HEK293 (cell line): ENCODE data around the gene TPI1.
A peak's percentile ranks its signal among the peaks of the same experiment; 100 is the strongest.

ENCODE experiments used
- CTCF ChIA-PET: fragments of 350-600 bp; formaldehyde crosslinking; extraction: SDS; loops from one replicate; lab custom pipeline; 2021; ENCODE audit warnings: antibody characterized with exemption; lab: Yijun Ruan, JAX
- POLR2A ChIA-PET: fragments of 300-600 bp; formaldehyde crosslinking; extraction: SDS; loops from one replicate; lab custom pipeline; 2020; ENCODE audit warnings: antibody characterized with exemption, inconsistent platforms; lab: Yijun Ruan, JAX
- H3K27ac ChIP-seq: fragments of 200-500 bp; sonication (Bioruptor generic); 2 replicates; pipeline ENCODE4 v1.5.1; 2014; ENCODE audit warnings: low read depth, low read length, control low read depth, inconsistent platforms; ENCODE audit errors: extremely low read depth
- H3K36me3 ChIP-seq, 2 experiments: fragments of 200-500 bp in 1 of 2; sonication (Bioruptor generic) in 1 of 2; 1 replicate in 1 of 2; 2 replicates in 1 of 2; pipeline ENCODE4 v1.5.1; 2014 to 2017; ENCODE audit warnings: inconsistent platforms in 2 of 2, low read length in 2 of 2; ENCODE audit not compliant: control insufficient read depth in 2 of 2, insufficient read depth in 1 of 2
- H3K4me1 ChIP-seq: fragments of 200-500 bp; sonication (Bioruptor generic); 2 replicates; pipeline ENCODE4 v1.5.1; 2014; ENCODE audit warnings: mild to moderate bottlenecking, low read length, inconsistent platforms; ENCODE audit not compliant: control insufficient read depth, insufficient read depth
- H3K4me3 ChIP-seq: 2 replicates; pipeline ENCODE4 v1.5.1; 2011; ENCODE audit warnings: low read depth, mild to moderate bottlenecking, control low read depth, low read length, moderate library complexity
- H3K9me3 ChIP-seq: fragments of 200-500 bp; sonication (Bioruptor generic); 2 replicates; pipeline ENCODE4 v1.5.1; 2014; ENCODE audit warnings: low read depth, low read length, inconsistent platforms; ENCODE audit not compliant: control insufficient read depth, insufficient read depth
- EGR2 ChIP-seq: fragments of 450-650 bp; formaldehyde crosslinking; IDR thresholded peaks from 2 replicates; pipeline ENCODE4 v1.5.1; 2016; ENCODE audit warnings: low read depth, missing biosample characterization, missing genetic modification characterization
- GLIS1 ChIP-seq: fragments of 450-650 bp; formaldehyde crosslinking; IDR thresholded peaks from 2 replicates; pipeline ENCODE4 v1.5.1; 2016; ENCODE audit warnings: missing biosample characterization, missing genetic modification characterization
- GLIS2 ChIP-seq: fragments of 450-650 bp; formaldehyde crosslinking; IDR thresholded peaks from 2 replicates; pipeline ENCODE4 v1.5.1; 2016; ENCODE audit warnings: missing biosample characterization, missing genetic modification characterization
- IKZF3 ChIP-seq: fragments of 450-650 bp; IDR thresholded peaks from 2 replicates; pipeline ENCODE4 v1.5.0; 2018; ENCODE audit warnings: missing biosample characterization, mild to moderate bottlenecking, missing genetic modification characterization, moderate library complexity
- KLF8 ChIP-seq: fragments of 450-650 bp; formaldehyde crosslinking; IDR thresholded peaks from 2 replicates; pipeline ENCODE4 v1.5.1; 2016; ENCODE audit warnings: missing biosample characterization, missing genetic modification characterization
- PRDM10 ChIP-seq: fragments of 450-650 bp; formaldehyde crosslinking; IDR thresholded peaks from 2 replicates; pipeline ENCODE4 v1.5.1; 2016; ENCODE audit warnings: missing biosample characterization, missing genetic modification characterization
- WT1 ChIP-seq: fragments of 450-650 bp; formaldehyde crosslinking; IDR thresholded peaks from 2 replicates; pipeline ENCODE4 v1.5.1; 2016; ENCODE audit warnings: missing biosample characterization, missing genetic modification characterization
- ZBTB17 ChIP-seq: fragments of 450-650 bp; formaldehyde crosslinking; IDR thresholded peaks from 2 replicates; pipeline ENCODE4 v1.5.1; 2016; ENCODE audit warnings: missing biosample characterization, missing genetic modification characterization
- ZBTB21 ChIP-seq: fragments of 450-650 bp; formaldehyde crosslinking; IDR thresholded peaks from 2 replicates; pipeline ENCODE4 v1.5.1; 2017; ENCODE audit warnings: missing biosample characterization, missing genetic modification characterization
- ZBTB48 ChIP-seq: fragments of 450-650 bp; formaldehyde crosslinking; IDR thresholded peaks from 2 replicates; pipeline ENCODE4 v1.5.1; 2016; ENCODE audit warnings: missing biosample characterization, missing genetic modification characterization
- ZBTB6 ChIP-seq: fragments of 450-650 bp; formaldehyde crosslinking; IDR thresholded peaks from 2 replicates; pipeline ENCODE4 v1.5.1; 2017; ENCODE audit warnings: missing biosample characterization, missing genetic modification characterization
- ZBTB7A ChIP-seq: fragments of 450-650 bp; formaldehyde crosslinking; IDR thresholded peaks from 2 replicates; pipeline ENCODE4 v1.5.1; 2016; ENCODE audit warnings: low read depth, missing biosample characterization, missing genetic modification characterization
- ZEB2 ChIP-seq: fragments of 450-650 bp; formaldehyde crosslinking; IDR thresholded peaks from 2 replicates; pipeline ENCODE4 v1.5.1; 2016; ENCODE audit warnings: missing biosample characterization, missing genetic modification characterization
- ZIC2 ChIP-seq: fragments of 450-650 bp; formaldehyde crosslinking; IDR thresholded peaks from 2 replicates; pipeline ENCODE4 v1.5.1; 2016; ENCODE audit warnings: missing biosample characterization, missing genetic modification characterization
- ZNF10 ChIP-seq: fragments of 450-650 bp; formaldehyde crosslinking; IDR thresholded peaks from 2 replicates; pipeline ENCODE4 v1.5.1; 2017; ENCODE audit warnings: missing biosample characterization, missing genetic modification characterization
- ZNF114 ChIP-seq: fragments of 450-650 bp; formaldehyde crosslinking; IDR thresholded peaks from 2 replicates; pipeline ENCODE4 v1.5.0; 2017; ENCODE audit warnings: missing biosample characterization, missing genetic modification characterization
- ZNF138 ChIP-seq: fragments of 450-650 bp; formaldehyde crosslinking; IDR thresholded peaks from 2 replicates; pipeline ENCODE4 v1.5.1; 2016; ENCODE audit warnings: missing biosample characterization, missing genetic modification characterization, borderline replicate concordance
- ZNF23 ChIP-seq: fragments of 450-650 bp; formaldehyde crosslinking; IDR thresholded peaks from 2 replicates; pipeline ENCODE4 v1.5.1; 2016; ENCODE audit warnings: missing biosample characterization, missing genetic modification characterization, borderline replicate concordance
- ZNF280C ChIP-seq: fragments of 450-650 bp; formaldehyde crosslinking; IDR thresholded peaks from 2 replicates; pipeline ENCODE4 v1.5.1; 2016; ENCODE audit warnings: missing biosample characterization, missing genetic modification characterization
- ZNF354C ChIP-seq: fragments of 450-650 bp; formaldehyde crosslinking; IDR thresholded peaks from 2 replicates; pipeline ENCODE4 v1.5.1; 2016; ENCODE audit warnings: missing biosample characterization, missing genetic modification characterization, low read depth, borderline replicate concordance
- ZNF37A ChIP-seq: fragments of 450-650 bp; IDR thresholded peaks from 2 replicates; pipeline ENCODE4 v1.5.1; 2018; ENCODE audit warnings: missing biosample characterization, missing genetic modification characterization
- ZNF501 ChIP-seq: fragments of 450-650 bp; formaldehyde crosslinking; IDR thresholded peaks from 2 replicates; pipeline ENCODE4 v1.5.1; 2016; ENCODE audit warnings: missing biosample characterization, missing genetic modification characterization
- ZNF639 ChIP-seq: fragments of 450-650 bp; formaldehyde crosslinking; IDR thresholded peaks from 2 replicates; pipeline ENCODE4 v1.5.1; 2016; ENCODE audit warnings: missing biosample characterization, missing genetic modification characterization
- ZNF707 ChIP-seq: fragments of 450-650 bp; formaldehyde crosslinking; IDR thresholded peaks from 2 replicates; pipeline ENCODE4 v1.5.1; 2016; ENCODE audit warnings: missing biosample characterization, missing genetic modification characterization
- ZNF776 ChIP-seq: fragments of 450-650 bp; formaldehyde crosslinking; IDR thresholded peaks from 2 replicates; pipeline ENCODE4 v1.5.0; 2017; ENCODE audit warnings: missing biosample characterization, missing genetic modification characterization, borderline replicate concordance
- ZNF792 ChIP-seq: fragments of 450-650 bp; formaldehyde crosslinking; IDR thresholded peaks from 2 replicates; pipeline ENCODE4 v1.5.1; 2016; ENCODE audit warnings: missing biosample characterization, missing genetic modification characterization
- ZSCAN16 ChIP-seq: fragments of 450-650 bp; formaldehyde crosslinking; IDR thresholded peaks from 2 replicates; pipeline ENCODE4 v1.5.1; 2016; ENCODE audit warnings: missing biosample characterization, missing genetic modification characterization
- TF ChIP-seq, protein P1 (sequence below): fragments of 450-650 bp; formaldehyde crosslinking; IDR thresholded peaks from 2 replicates; pipeline ENCODE4 v1.5.1; 2016; ENCODE audit warnings: missing biosample characterization, missing genetic modification characterization
- TF ChIP-seq, protein P2 (sequence below): fragments of 450-650 bp; formaldehyde crosslinking; IDR thresholded peaks from 2 replicates; pipeline ENCODE4 v1.5.1; 2016; ENCODE audit warnings: missing biosample characterization, missing genetic modification characterization

The TPI1 gene

GRCh38 chr12:6866920-6867412 is 365 bp upstream of the TPI1 start:
- no peaks in the 10 kb centered on the region for H3K9me3 ChIP-seq
- POLR2A ChIA-PET: interaction anchor here (0.7 to 7.6 kb wide), 18 partner anchors 13 to 356 kb away, joined by 3 to 183 read pairs (median 8); partner anchors contain the start of genes C12orf57, CDCA3, COPS7A and LRRC23
- CTCF ChIA-PET: interaction anchor here (0.9 to 1.5 kb wide), 6 partner anchors 16 to 114 kb away, joined by 3 to 6 read pairs (median 3); partner anchors contain the start of genes CDCA3 and MLF2
- H3K4me1 ChIP-seq: peaks cover 6% of the 10 kb centered on the region
- H3K36me3 ChIP-seq: peaks cover 11 to 79% of the 10 kb centered on the region in 2 experiments
- H3K27ac ChIP-seq: no peak overlapping the region
- peak overlapping the region; percentile 87 for H3K4me3 ChIP-seq
- no peak for TF ChIP-seq ZNF354C
- TF ChIP-seq ZNF23 (tag by site-specific recombination): no peak
- peak; percentile 31; the same call in 1 of the 2 replicates for TF ChIP-seq GLIS1 (tag by site-specific recombination)
- peak; percentile 90 for TF ChIP-seq ZIC2
- 0 out of 2 replicates have a peak, but pooled peaks have one; percentile 41 for TF ChIP-seq ZNF501 (tag by site-specific recombination)
- no peak for TF ChIP-seq ZNF792 (tag by site-specific recombination)
- no peak for TF ChIP-seq ZBTB6 (tag by site-specific recombination)
- TF ChIP-seq ZBTB21 (tag by site-specific recombination): peak; percentile 18; the same call in 1 of the 2 replicates
- TF ChIP-seq KLF8: no peak; the same call in 1 of the 2 replicates
- peak; percentile 45 for TF ChIP-seq ZBTB17 (tag by site-specific recombination)
- no peak for TF ChIP-seq ZNF280C (tag by site-specific recombination)
- no peak for TF ChIP-seq ZNF776
- TF ChIP-seq EGR2 (tag by site-specific recombination): peak; percentile 56
- peak; percentile 81 for TF ChIP-seq ZBTB48 (tag by site-specific recombination)
- no peak for TF ChIP-seq ZNF114 (tag by site-specific recombination)
- no peak for TF ChIP-seq WT1 (tag by site-specific recombination)
- 0 out of 2 replicates have a peak, but pooled peaks have one; percentile 30 for TF ChIP-seq PRDM10
- no peak for TF ChIP-seq ZNF707 (tag by site-specific recombination)
- peak; percentile 60 for TF ChIP-seq IKZF3
- TF ChIP-seq ZNF10: 0 out of 2 replicates have a peak, but pooled peaks have one; percentile 8
- no peak for TF ChIP-seq ZNF138
- TF ChIP-seq ZNF639 (tag by site-specific recombination): no peak
- peak; percentile 86 for TF ChIP-seq GLIS2 (tag by site-specific recombination)
- TF ChIP-seq ZBTB7A: peak; percentile 73; the same call in 1 of the 2 replicates
- TF ChIP-seq ZSCAN16 (tag by site-specific recombination): no peak
- 0 out of 2 replicates have a peak, but pooled peaks have one; percentile 57 for TF ChIP-seq ZEB2 (tag by site-specific recombination)
- TF ChIP-seq, protein P1, sequence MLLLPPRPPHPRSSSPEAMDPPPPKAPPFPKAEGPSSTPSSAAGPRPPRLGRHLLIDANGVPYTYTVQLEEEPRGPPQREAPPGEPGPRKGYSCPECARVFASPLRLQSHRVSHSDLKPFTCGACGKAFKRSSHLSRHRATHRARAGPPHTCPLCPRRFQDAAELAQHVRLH: no peak
- TF ChIP-seq, protein P2, sequence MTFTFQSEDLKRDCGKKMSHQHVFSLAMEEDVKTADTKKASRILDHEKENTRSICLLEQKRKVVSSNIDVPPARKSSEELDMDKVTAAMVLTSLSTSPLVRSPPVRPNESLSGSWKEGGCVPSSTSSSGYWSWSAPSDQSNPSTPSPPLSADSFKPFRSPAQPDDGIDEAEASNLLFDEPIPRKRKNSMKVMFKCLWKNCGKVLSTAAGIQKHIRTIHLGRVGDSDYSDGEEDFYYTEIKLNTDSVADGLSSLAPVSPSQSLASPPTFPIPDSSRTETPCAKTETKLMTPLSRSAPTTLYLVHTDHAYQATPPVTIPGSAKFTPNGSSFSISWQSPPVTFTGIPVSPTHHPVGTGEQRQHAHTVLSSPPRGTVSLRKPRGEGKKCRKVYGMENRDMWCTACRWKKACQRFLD (tag by site-specific recombination): no peak
- no peak for TF ChIP-seq ZNF37A (tag by site-specific recombination)
